ENCODE results near the gene ZNF560. TPM values are rescaled to one million over a fixed set of nuclear protein-coding genes. Genes with fewer than 3 reads are reported as not detected.

Gene ZNF560
- total RNA-seq = 0.29 and 0.53 TPM in 2 replicates

GRCh38 chr19:9498183-9498902 is at the start of gene ZNF560:
ZNF560 (minus strand) TSS chr19:9498616; CDS start chr19:9475313, 23,303 bp downstream.

GRCh38 chr19:9538183-9539058 is 40.0 kb upstream of the ZNF560 start, which contains the start of gene ZNF426:
ZNF426 (minus strand) TSS chr19:9538645; CDS start chr19:9536232, 2,413 bp downstream.

GRCh38 chr19:9435279-9436268 is 62.8 kb downstream of the ZNF560 start, which contains the start of gene ZNF266:
ZNF266 (minus strand) TSS chr19:9435573; CDS start chr19:9420089, 15,484 bp downstream.

Other genes starting within 250 kb of the ZNF560 start
- not detected in 2 replicates for gene OR7E24, start 247.7 kb downstream of the ZNF560 start, total RNA-seq
- gene ZNF699, start 188.8 kb downstream of the ZNF560 start, total RNA-seq = 10.8 and 32.9 TPM in 2 replicates
- gene ZNF559, start 174.4 kb downstream of the ZNF560 start, total RNA-seq = 3.2 and 6.6 TPM in 2 replicates
- gene ZNF177, start 135.6 kb downstream of the ZNF560 start, total RNA-seq = 0.29 and 0.71 TPM in 2 replicates
- 5.3 and 8.1 TPM in 2 replicates for gene ZNF266, start 63.0 kb downstream of the ZNF560 start, total RNA-seq
- gene ZNF426, start 40.0 kb upstream of the ZNF560 start, total RNA-seq = 9.2 and 9.7 TPM in 2 replicates
- gene ZNF121, start 85.9 kb upstream of the ZNF560 start, total RNA-seq = 13.8 and 17.4 TPM in 2 replicates
- 12.2 and 13.0 TPM in 2 replicates for gene ZNF561, start 122.6 kb upstream of the ZNF560 start, total RNA-seq
- gene ZNF562, start 176.5 kb upstream of the ZNF560 start, total RNA-seq = 7.2 and 14.7 TPM in 2 replicates

Data from myometrial cell (primary cell).